ENCODE data around the gene FOXL1.

GRCh38 chr16:86554917-86555703 is 23.2 kb upstream of the FOXL1 start, which contains the start of gene MTHFSD:
- TF ChIP-seq POLR2AphosphoS5 (IDR thresholded peaks at IDR 0.05; ENCODE audit: low read depth, low read length), result peak; percentile 83
- TF ChIP-seq CTCF (IDR thresholded peaks at IDR 0.05), result no peak
- no peak for TF ChIP-seq REST (IDR thresholded peaks at IDR 0.05; ENCODE audit: insufficient read depth in 1 of 2, low read depth in 2 of 2, low read length in 1 of 2)
- no peak for TF ChIP-seq SIN3A (IDR thresholded peaks at IDR 0.05; ENCODE audit: borderline replicate concordance, insufficient read depth, low read depth, low read length)
